DOHH2 (cell line): ENCODE data around the gene SHISA2.

Experiments used
- EZH2phosphoT487 ChIP-seq: fragments of 200-600 bp; sonication (generic); IDR thresholded peaks from 2 replicates; pipeline ENCODE4 v1.6.1; 2017; ENCODE audit warnings: borderline replicate concordance, mild to moderate bottlenecking, antibody characterized with exemption, low read length, moderate library complexity, mixed read lengths
- TF ChIP-seq, protein P1 (sequence below): fragments of 200-600 bp; sonication (generic); IDR thresholded peaks from one replicate; pipeline ENCODE4 v1.5.1; 2014; ENCODE audit warnings: antibody characterized with exemption, mild to moderate bottlenecking, low read depth, low read length; ENCODE audit not compliant: poor library complexity, severe bottlenecking

DNA sequence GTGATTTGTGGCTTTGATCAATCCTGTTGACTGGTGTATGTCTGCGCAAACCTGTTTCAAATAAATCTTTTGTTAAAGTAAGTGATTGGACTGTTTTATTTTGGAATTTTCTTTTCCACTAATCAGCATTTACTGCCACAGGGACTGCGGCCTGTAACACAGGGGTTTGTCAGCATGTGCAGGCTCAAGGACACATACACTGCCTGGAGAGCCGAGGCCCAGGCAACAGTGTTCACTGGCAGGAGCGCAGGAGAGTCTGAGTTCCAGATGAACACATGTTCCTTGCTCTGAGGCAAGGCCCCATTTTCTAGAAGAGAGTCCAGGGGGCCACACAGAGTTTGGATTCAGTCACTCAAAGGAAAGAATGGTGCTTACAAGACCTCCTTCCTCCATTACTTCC lies 26.0 kb downstream of the SHISA2 start:
- TF ChIP-seq, protein P1, sequence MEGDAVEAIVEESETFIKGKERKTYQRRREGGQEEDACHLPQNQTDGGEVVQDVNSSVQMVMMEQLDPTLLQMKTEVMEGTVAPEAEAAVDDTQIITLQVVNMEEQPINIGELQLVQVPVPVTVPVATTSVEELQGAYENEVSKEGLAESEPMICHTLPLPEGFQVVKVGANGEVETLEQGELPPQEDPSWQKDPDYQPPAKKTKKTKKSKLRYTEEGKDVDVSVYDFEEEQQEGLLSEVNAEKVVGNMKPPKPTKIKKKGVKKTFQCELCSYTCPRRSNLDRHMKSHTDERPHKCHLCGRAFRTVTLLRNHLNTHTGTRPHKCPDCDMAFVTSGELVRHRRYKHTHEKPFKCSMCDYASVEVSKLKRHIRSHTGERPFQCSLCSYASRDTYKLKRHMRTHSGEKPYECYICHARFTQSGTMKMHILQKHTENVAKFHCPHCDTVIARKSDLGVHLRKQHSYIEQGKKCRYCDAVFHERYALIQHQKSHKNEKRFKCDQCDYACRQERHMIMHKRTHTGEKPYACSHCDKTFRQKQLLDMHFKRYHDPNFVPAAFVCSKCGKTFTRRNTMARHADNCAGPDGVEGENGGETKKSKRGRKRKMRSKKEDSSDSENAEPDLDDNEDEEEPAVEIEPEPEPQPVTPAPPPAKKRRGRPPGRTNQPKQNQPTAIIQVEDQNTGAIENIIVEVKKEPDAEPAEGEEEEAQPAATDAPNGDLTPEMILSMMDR: no peak
- TF ChIP-seq EZH2phosphoT487: no peak
